K562 (cell line): ENCODE results near the gene NR0B1. TPM values are rescaled to one million over a fixed set of nuclear protein-coding genes. Genes with fewer than 3 reads are reported as not detected.

Experiments used
- CCNT2 ChIP-seq: IDR thresholded peaks from 2 replicates; pipeline ENCODE4 v1.6.1; 2011; ENCODE audit warnings: borderline replicate concordance, low read depth, mild to moderate bottlenecking, moderate library complexity, mixed read lengths, low read length; ENCODE audit not compliant: insufficient read length; ENCODE audit errors: extremely low read depth
- GABPB1 ChIP-seq: sonication (generic); formaldehyde crosslinking; IDR thresholded peaks from 2 replicates; pipeline ENCODE4 v1.8.0; 2022; ENCODE audit warnings: mild to moderate bottlenecking, missing genetic modification reagents
- GTF2E2 ChIP-seq: fragments of 200-800 bp; sonication (Bioruptor generic); IDR thresholded peaks from 2 replicates; pipeline ENCODE4 v1.6.1; 2016; ENCODE audit warnings: missing genetic modification characterization, missing compliant biosample characterization
- IRF1 ChIP-seq: sonication (generic); formaldehyde crosslinking; IDR thresholded peaks from 2 replicates; pipeline ENCODE4 v1.8.0; 2022; ENCODE audit warnings: missing genetic modification reagents, mild to moderate bottlenecking, borderline replicate concordance
- LCOR ChIP-seq: sonication (generic); formaldehyde crosslinking; IDR thresholded peaks from 2 replicates; pipeline ENCODE4 v1.8.0; 2022; ENCODE audit warnings: mild to moderate bottlenecking, missing genetic modification reagents
- MLX ChIP-seq, 2 experiments: fragments of 450-650 bp in 1 of 2; sonication (generic) in 1 of 2; formaldehyde crosslinking; conservative IDR thresholded peaks; 2 replicates each; pipeline versions ENCODE4 v1.4.0 to v1.8.1; 2020 to 2022; ENCODE audit warnings: mild to moderate bottlenecking in 1 of 2, missing genetic modification reagents in 1 of 2
- NR4A1 ChIP-seq, 2 experiments: fragments of 250-450 bp in 1 of 2; fragments of 450-650 bp in 1 of 2; sonication (Bioruptor Pico) in 1 of 2; IDR thresholded peaks; 2 replicates each; pipeline versions ENCODE4 v1.4.0 to v1.6.1; 2016 to 2020; ENCODE audit warnings: mild to moderate bottlenecking in 2 of 2, missing compliant biosample characterization in 1 of 2, missing genetic modification characterization in 1 of 2, moderate library complexity in 1 of 2
- OTX1 ChIP-seq: fragments of 450-650 bp; formaldehyde crosslinking; IDR thresholded peaks from 2 replicates; pipeline ENCODE4 v1.4.0; 2022; ENCODE audit warnings: mild to moderate bottlenecking
- RNF2 ChIP-seq: sonication (generic); IDR thresholded peaks from 2 replicates; pipeline ENCODE4 v1.6.1; 2016
- TEAD4 ChIP-seq, 2 experiments: sonication (generic) in 1 of 2; formaldehyde crosslinking in 1 of 2; IDR thresholded peaks; 2 replicates each; pipeline versions ENCODE4 v1.6.1 to v1.8.0; 2012 to 2022; ENCODE audit warnings: borderline replicate concordance in 1 of 2, inconsistent platforms in 1 of 2, low read length in 1 of 2, mild to moderate bottlenecking in 1 of 2, missing genetic modification reagents in 1 of 2
- ZBTB33 ChIP-seq: sonication (generic); formaldehyde crosslinking; IDR thresholded peaks from 2 replicates; pipeline ENCODE4 v1.8.1; 2023; ENCODE audit warnings: mild to moderate bottlenecking, missing genetic modification reagents
- ZBTB9 ChIP-seq: fragments of 450-650 bp; formaldehyde crosslinking; IDR thresholded peaks from 2 replicates; pipeline ENCODE4 v1.4.0; 2020; ENCODE audit warnings: mild to moderate bottlenecking, moderate library complexity
- ZKSCAN8 ChIP-seq: fragments of 200-800 bp; sonication (Bioruptor generic); IDR thresholded peaks from 2 replicates; pipeline ENCODE4 v1.6.1; 2016; ENCODE audit warnings: missing genetic modification characterization, missing compliant biosample characterization
- ZNF217 ChIP-seq: sonication (generic); formaldehyde crosslinking; IDR thresholded peaks from 2 replicates; pipeline ENCODE4 v1.8.0; 2022; ENCODE audit warnings: mild to moderate bottlenecking, missing genetic modification reagents
- ZNF586 ChIP-seq: fragments of 450-650 bp; formaldehyde crosslinking; conservative IDR thresholded peaks from 2 replicates; pipeline ENCODE4 v1.4.0; 2020; ENCODE audit warnings: mild to moderate bottlenecking, moderate library complexity
- ZNF644 ChIP-seq: fragments of 200-800 bp; sonication (Bioruptor generic); IDR thresholded peaks from 2 replicates; pipeline ENCODE4 v1.6.1; 2016; ENCODE audit warnings: low read depth, missing genetic modification characterization, missing compliant biosample characterization
- ZNF740 ChIP-seq, 3 experiments: fragments of 200-800 bp in 1 of 3; sonication (Bioruptor generic) in 1 of 3; sonication (generic) in 1 of 3; formaldehyde crosslinking in 1 of 3; IDR thresholded peaks; 2 replicates each; pipeline versions ENCODE4 v1.6.1 to v1.8.0; 2016 to 2022; ENCODE audit warnings: mild to moderate bottlenecking in 2 of 3, missing compliant biosample characterization in 2 of 3, missing genetic modification characterization in 2 of 3, missing genetic modification reagents in 1 of 3
- polyA plus RNA-seq, 8 experiments: library from polyadenylated mRNA; depleted of rRNA in 4 of 8; stranded (reverse) in 5 of 8; unstranded in 3 of 8; fragments of >200 nt; fragmentation: Nextera tagmentation in 2 of 8; fragmentation: Illumina TruSeq in 1 of 8; extraction: Ambion mirVana in 2 of 8; extraction: Trizol in 1 of 8; gene quantifications; 2 replicates each; pipeline versions ENCODE4 v1.2.1 to v1.2.3, GENCODE V29; 2011 to 2014; ENCODE audit warnings: inconsistent platforms in 1 of 8, missing spikeins in 1 of 8
- total RNA-seq, 7 experiments: library from RNA; depleted of rRNA in 6 of 7; stranded (reverse); fragments of >200 nt in 6 of 7; fragmentation: Illumina TruSeq in 2 of 7; extraction: Trizol in 2 of 7; gene quantifications; 2 replicates each; pipeline versions ENCODE4 v1.2.1 to v1.2.3, GENCODE V29; 2011 to 2021; ENCODE audit warnings: low replicate concordance in 1 of 7

The NR0B1 gene
- total and polyA plus RNA-seq, 9 of the 15 experiments (the other 6 are each of a cell fraction or from before 2014, with no cell fraction given), result not detected

GRCh38 chrX:30283456-30284200, 25.6 kb downstream of the NR0B1 start (continued):
- TF ChIP-seq ZBTB33 (CRISPR knock-in tag) (no peak), IRF1 (no peak), NR4A1 (CRISPR knock-in tag; IDR thresholded peaks at IDR 0.05) (no peak), NR4A1 (tag; IDR thresholded peaks at IDR 0.05) (no peak), ZNF644 (tag) (no peak), OTX1 (no peak), TEAD4 (IDR thresholded peaks at IDR 0.05; ENCODE audit: low read length) (peak; percentile 46), TEAD4 (CRISPR knock-in tag; IDR thresholded peaks at IDR 0.05; ENCODE audit: borderline replicate concordance) (no peak), ZNF740 (CRISPR knock-in tag; IDR thresholded peaks at IDR 0.05) (no peak), ZNF740 (tag; IDR thresholded peaks at IDR 0.05) (no peak), ZKSCAN8 (CRISPR knock-in tag) (no peak), CCNT2 (no peak), LCOR (CRISPR knock-in tag) (0 out of 2 replicates have a peak, but pooled peaks have one; percentile 23), ZBTB9 (CRISPR knock-in tag) (no peak), ZNF217 (CRISPR knock-in tag) (no peak), MLX (CRISPR knock-in tag; conservative IDR thresholded peaks at IDR 0.05) (no peak), GTF2E2 (tag) (no peak), ZNF586 (CRISPR knock-in tag) (no peak), RNF2 (no peak), GABPB1 (CRISPR knock-in tag) (no peak)
